HG02884 (cell line): ENCODE measurements around the gene METTL13.

ENCODE experiments used
- ATAC-seq: cut with Tn5 transposase; IDR thresholded peaks from one replicate; pipeline ENCODE4 v1.9.1; 2021; ENCODE audit warnings: mild to moderate bottlenecking, moderate library complexity; ENCODE audit not compliant: unreplicated experiment

METTL13 gene

GRCh38 chr1:171801487-171801891, 20.0 kb downstream of the METTL13 start:
- ATAC-seq: no peak

DNA sequence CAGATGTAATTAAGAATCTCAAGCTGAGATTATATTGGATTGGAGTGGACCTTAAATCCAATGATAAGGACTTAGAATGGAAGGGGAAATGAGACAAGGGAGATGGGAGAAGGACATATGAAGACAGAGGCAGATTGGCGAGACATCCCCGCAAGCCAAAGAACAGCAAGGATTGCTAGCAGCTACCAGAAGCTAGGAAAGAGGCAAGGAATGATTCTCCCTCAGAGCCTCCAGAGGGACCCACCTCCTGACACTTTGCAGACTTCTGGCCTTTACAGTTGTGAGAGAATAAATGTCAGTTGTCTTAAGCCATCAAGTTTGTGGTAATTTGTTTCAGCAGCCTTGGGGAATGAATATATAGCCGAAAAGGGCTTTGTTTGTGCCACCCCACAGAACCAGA, 20.7 kb downstream of the METTL13 start:
- no peak for ATAC-seq

- ATAC-seq: no peak
Measured at GRCh38 chr1:171803045-171803444, 21.6 kb downstream of the METTL13 start.

GRCh38 chr1:171803461-171804022, 22.1 kb downstream of the METTL13 start:
- ATAC-seq: no peak

DNA sequence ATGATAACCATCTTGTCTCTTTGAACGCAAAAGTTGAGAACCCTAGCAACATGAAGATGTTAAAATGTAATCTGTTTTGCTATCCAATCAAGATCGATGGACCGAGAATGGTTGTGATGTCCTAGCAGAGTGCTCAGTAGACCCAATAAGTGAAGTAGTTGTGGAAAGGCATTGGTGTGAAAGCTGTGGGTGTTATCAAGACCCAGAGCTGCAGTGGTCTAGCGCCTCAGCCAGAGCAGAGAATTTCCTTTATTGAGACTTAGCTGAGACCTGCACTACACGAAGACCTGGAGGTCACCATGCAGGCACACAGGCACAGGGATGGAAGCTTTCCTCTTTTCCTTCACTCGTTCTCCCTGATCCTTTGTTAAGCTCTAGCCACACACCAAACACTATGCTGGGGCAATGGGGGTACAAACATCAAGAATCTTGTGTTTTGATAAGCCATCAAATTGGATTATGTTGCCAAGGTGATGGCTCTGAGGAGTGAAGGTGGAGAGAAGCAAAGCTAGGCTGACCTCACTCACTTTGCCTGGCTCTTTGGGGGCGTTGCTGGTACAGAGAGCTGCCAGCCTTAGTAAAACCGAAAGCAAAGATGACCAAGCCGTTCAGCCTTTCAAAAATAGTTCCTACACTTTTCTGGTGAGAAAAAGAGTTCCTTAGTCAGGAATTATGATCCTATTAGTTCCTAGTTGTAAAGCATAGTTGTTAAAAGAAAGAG, 24.1 kb downstream of the METTL13 start:
- peak; percentile 69 for ATAC-seq

DNA sequence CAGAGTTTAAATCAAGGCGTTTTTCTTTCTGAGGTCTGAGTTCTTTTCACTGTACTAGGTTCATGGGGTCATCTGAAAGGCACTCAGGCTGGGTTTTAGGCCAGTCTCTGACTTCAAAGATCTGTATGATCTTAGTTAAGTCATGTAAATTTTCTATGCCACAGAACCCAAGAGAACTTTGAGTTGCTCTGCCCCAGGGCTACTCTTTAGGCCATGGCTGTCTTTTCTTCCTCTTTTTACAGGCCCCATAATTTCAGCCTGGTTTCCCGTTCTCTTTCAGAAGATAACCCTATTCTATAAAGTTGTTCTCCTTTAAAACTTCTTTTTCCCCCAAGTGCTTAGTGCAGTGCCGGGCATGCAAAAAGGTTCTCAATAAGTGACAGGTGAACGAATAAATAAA, 26.1 kb downstream of the METTL13 start:
- no peak for ATAC-seq

DNA sequence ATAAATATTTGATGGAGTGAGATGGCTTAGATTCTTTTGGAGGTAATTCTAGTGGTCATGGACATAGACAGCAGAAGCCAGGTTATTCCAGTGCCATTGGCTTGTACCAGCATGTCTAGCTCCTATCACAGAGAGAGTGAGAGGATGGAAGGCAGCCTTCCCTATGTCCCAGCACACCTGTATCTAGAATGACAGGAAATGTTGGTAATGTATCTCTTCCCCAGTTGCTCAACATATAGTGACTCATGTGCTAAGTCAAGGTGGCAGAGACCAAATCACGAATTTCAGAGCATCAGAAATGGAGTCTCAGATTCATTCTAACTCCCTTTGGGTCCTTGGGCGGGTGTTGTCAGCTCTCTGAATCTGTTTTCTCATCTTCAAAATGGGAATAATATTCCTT, 28.4 kb downstream of the METTL13 start:
- ATAC-seq: no peak

- ATAC-seq: no peak
Measured at GRCh38 chr1:171811672-171812071, 30.2 kb downstream of the METTL13 start.

DNA sequence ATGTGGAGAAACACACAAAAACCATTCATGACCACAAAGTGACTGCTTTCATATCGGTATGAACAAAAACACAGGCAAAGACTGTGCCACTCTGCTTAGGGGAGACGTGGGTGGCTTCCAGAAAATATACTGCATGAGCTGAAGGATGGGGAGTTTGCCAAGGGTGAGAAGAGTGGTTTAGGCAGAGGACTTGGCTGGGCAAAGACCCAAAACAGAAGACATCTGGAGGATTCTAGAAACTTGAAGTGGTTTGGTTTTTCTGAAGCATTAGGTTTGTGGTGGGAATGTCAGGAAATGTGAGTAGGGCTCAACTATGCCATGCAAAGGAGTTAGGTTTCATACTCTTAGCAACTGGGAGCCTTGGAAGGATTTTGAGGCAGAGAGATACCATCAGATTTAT, 33.2 kb downstream of the METTL13 start:
- ATAC-seq: no peak

- ATAC-seq: no peak
Measured at GRCh38 chr1:171816300-171816901, 34.9 kb downstream of the METTL13 start.

- peak; percentile 86 for ATAC-seq
Measured at GRCh38 chr1:171817511-171818265, 36.2 kb downstream of the METTL13 start.

DNA sequence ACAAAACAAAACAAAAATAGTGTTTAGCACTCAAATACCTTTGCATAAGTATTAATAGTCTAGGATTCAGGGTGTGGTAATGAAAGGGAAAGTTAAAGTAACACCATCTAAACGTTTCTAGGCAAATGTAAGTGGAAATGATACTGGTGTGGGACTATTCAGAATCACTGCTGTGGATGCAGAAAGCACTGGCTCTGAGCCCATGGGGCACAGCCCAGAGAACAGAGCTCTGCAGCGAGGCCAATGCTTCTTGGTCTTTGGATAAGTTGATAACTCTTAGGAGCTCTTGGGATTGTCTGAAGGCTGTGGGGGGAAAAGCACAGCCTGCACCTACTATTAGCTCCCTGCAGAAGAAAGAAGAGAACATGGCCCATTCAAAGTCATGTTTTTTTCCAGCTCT, 38.5 kb downstream of the METTL13 start:
- ATAC-seq: no peak

DNA sequence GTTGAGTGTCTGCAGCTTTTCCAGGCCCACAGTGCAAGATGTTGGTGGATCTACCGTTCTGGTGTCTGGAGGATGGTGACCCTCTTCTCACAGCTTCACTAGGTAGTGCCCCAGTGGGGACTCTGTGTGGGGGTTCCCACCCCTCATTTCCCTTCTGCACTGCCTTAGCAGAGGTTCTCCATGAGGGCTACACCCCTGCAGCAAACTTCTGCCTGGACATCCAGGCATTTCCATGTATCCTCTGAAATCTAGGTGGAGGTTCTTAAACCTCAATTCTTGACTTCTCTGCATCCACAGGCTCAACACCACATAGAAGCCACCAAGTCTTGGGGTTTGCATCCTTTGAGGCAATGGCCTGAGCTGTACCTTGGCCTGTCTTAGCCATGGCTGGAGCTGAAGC, 45.5 kb downstream of the METTL13 start:
- no peak for ATAC-seq

DNA sequence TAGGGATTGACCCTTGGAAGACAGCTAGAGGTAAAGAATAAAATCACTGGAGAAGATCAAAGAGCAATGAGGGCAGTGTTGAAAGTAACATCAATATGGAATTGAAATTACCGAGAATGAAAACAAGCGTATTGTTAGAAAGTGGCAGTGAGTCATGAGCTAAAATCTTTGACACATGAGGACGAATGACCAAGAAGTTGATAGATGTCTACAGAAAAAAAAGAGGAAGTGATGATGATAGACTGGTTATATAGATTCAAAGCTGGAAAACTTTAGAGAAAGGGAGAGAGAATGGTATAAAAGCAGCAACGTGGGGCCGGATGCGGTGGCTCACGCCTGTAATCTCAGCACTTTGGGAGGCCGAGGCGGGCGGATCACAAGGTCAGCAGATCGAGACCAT, 47.3 kb downstream of the METTL13 start:
- ATAC-seq: no peak

- no peak for ATAC-seq
Measured at GRCh38 chr1:171833091-171833825, 51.8 kb downstream of the METTL13 start.

- ATAC-seq: no peak
Measured at GRCh38 chr1:171834821-171835220, 53.4 kb downstream of the METTL13 start.

DNA sequence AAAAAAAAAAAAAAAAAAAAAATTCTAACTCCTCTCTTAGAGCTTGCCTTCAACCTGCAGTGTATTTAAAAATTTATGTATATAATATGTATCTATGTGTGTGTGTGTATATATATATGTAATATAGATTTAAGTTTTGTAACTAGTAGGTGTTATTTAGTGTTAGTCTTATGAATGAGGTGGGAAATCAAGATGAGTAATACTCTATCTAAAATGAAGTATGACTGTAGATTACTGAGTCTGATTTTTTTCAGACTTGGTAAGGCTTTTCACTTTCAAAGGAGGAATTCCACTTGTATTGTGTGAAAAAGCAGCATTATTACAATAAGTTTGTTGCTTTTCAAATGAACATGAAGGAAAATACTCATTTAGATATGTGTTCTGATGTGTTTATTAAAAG, 54.4 kb downstream of the METTL13 start:
- no peak for ATAC-seq

DNA sequence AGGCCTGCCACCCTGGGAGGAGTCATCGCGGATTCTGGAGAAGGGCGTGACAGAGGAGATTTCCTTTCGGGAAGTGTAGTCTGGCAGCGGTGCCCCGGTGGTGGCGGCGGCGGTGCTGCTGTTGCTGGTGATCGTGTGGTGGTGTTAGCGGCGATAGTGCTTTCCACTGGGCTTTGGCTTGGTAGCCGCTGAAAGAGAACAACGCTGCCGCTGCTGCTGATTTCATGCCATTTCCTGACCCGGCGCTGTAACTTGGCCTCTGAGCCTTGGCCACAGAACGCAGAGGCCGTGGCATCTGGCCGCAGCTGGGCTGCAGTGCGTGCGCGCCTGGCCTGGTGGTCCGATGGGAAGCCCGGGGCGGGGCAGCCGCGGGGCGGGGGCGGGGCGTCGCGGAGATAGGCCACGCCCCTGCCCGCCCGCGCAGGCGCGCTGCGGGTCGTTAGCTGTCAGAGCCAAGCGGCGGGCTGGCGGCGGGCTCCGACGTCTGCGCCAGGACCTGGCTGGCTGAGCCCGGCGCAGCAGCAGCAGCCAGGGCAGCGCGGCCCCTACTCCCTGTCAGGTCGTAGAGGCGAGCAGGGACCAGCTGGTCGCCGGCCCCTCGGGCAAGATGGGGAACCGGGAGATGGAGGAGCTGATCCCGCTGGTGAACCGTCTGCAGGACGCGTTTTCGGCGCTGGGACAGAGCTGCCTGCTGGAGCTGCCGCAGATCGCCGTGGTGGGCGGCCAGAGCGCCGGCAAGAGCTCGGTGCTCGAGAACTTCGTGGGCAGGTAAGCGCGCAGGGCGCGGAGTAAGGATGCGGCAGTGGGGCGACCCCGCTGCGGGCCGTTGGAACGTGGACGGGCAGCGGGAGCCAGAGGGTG, 59.8 kb downstream of the METTL13 start, which contains the start of gene DNM3:
Gene DNM3, plus strand, starts transcription at position 449 of the 861 bp plus-strand sequence. Its CDS starts 159 bp downstream, at position 608.
- peak; percentile 88 for ATAC-seq

DNA sequence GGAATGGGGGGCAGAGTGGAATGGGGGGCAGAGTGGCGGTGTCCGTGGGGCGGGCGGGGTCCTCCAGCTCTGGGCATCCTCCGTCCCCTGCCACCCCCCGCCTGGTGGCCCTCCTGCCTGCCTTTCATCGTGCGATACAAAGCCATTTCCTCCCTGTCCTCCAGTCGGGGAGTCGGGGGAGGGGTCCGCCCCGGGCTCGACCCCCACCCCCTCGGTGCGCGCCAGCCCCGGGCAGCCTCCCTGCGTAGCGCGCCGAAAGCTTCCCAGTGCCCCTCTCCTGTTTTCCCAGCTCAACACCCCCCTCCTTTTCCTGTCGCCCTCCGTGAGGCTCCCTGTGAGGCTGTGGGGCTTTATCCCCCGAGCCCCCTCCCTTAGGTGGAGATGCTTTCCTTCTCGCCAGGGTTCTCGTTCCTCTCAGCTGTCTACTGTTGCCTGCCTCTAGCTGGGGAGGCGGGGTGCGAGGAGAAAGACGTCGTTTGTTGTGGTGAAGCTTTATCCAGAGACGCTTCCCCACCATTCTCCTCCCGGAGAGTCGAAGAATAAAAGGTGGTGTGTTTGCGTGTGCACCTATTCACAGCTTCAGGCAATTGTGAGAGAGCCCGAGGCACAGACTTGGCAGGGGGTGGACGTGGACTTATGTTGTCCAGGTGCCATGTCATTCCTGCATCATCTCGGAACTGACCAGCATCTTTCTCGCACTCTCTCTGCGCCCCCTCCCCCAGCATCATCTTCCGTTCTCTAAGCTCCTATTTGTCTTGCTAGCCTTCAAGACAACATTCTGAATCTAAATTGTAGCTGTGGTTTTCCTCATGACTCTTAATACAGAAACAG, 60.7 kb downstream of the METTL13 start:
- ATAC-seq: no peak
